Measurements from ENCODE around the gene PAQR7.

Gene PAQR7

DNA sequence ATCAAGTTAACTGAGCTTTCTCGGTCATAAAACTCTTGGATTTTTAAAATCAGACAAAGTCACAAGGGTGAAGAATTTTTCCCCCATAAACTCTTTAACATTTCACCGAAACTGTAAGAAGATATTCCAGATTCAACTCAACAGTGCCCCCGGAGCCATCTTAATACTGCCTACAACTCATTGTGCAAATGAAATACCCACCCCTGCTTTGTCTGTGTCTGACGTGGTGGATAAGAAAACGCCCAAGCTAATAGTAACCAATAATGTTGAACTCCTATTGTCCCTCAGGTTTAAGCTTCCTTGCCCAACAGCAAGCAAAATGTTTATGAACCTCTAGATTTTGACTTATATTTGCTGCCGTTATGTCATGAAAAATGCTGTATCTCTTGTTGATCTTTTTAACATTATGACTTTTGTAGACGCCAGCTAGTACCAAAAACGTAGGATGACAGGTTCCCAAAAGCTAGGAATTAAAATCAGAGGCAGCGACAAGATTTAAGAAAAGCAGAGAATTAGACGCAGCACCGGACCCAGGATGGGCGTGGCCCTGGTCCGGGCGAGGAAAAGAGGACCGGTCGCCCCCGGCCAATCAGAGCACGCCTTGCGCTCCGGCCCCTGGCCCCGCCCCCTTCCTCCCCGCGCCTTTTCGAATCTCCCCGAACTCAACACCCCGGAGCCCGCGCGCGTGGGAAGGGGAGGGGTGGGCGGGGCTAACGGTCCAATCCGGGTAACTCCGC, 29.6 kb upstream of the PAQR7 start:
- Histone ChIP-seq H3K9ac (peak overlapping the region; percentile 88; the same call in 1 of the 2 replicates), H4K20me1 (ENCODE audit: insufficient read depth) (0 out of 2 replicates have a peak, but pooled peaks cover 3% of the 10 kb centered on the region), H3K27ac (peak overlapping the region; percentile 14; the same call in 1 of the 2 replicates), H3K36me3 (ENCODE audit: insufficient read depth) (peaks cover 4% of the 10 kb centered on the region; the same call in 1 of the 2 replicates), H3K4me2 (peak overlapping the region; percentile 83), H3K4me1 (ENCODE audit: low read depth, poor library complexity, severe bottlenecking) (peaks cover 26% of the 10 kb centered on the region), H3K4me3 (IDR thresholded peaks at IDR 0.05; ENCODE audit: insufficient read depth, low read depth, low read length) (peak overlapping the region; percentile 92), H3K79me2 (ENCODE audit: insufficient read depth, low read depth) (peaks cover 33% of the 10 kb centered on the region), H2AFZ (ENCODE audit: low read depth) (no peak overlapping the region; the same call in 1 of the 2 replicates), H3K27me3 (ENCODE audit: insufficient read depth, low read depth) (no peaks in the 10 kb centered on the region)
- TF ChIP-seq, protein P1, sequence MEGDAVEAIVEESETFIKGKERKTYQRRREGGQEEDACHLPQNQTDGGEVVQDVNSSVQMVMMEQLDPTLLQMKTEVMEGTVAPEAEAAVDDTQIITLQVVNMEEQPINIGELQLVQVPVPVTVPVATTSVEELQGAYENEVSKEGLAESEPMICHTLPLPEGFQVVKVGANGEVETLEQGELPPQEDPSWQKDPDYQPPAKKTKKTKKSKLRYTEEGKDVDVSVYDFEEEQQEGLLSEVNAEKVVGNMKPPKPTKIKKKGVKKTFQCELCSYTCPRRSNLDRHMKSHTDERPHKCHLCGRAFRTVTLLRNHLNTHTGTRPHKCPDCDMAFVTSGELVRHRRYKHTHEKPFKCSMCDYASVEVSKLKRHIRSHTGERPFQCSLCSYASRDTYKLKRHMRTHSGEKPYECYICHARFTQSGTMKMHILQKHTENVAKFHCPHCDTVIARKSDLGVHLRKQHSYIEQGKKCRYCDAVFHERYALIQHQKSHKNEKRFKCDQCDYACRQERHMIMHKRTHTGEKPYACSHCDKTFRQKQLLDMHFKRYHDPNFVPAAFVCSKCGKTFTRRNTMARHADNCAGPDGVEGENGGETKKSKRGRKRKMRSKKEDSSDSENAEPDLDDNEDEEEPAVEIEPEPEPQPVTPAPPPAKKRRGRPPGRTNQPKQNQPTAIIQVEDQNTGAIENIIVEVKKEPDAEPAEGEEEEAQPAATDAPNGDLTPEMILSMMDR (conservative IDR thresholded peaks at IDR 0.05; ENCODE audit: low read depth, low read length): no peak

- H3K27ac ChIP-seq: no peak overlapping the region
- TF ChIP-seq, protein P1 (conservative IDR thresholded peaks at IDR 0.05; ENCODE audit: low read depth, low read length): no peak
- peaks cover 26% of the 10 kb centered on the region for H3K4me1 ChIP-seq (ENCODE audit: low read depth, poor library complexity, severe bottlenecking)
- H3K4me2 ChIP-seq: peak overlapping the region; percentile 83
- no peak overlapping the region for H3K4me3 ChIP-seq (IDR thresholded peaks at IDR 0.05; ENCODE audit: insufficient read depth, low read depth, low read length)
- no peak overlapping the region for H3K9ac ChIP-seq
- H3K27me3 ChIP-seq (ENCODE audit: insufficient read depth, low read depth): no peaks in the 10 kb centered on the region
- H3K36me3 ChIP-seq (ENCODE audit: insufficient read depth): peaks cover 4% of the 10 kb centered on the region; the same call in 1 of the 2 replicates
- peaks cover 33% of the 10 kb centered on the region for H3K79me2 ChIP-seq (ENCODE audit: insufficient read depth, low read depth)
- H4K20me1 ChIP-seq (ENCODE audit: insufficient read depth): 0 out of 2 replicates have a peak, but pooled peaks cover 3% of the 10 kb centered on the region
- no peak overlapping the region for H2AFZ ChIP-seq (ENCODE audit: low read depth)
Observed at GRCh38 chr1:25903986-25904385, 28.5 kb upstream of the PAQR7 start.

- Histone ChIP-seq H2AFZ (ENCODE audit: low read depth) (no peak overlapping the region), H3K79me2 (ENCODE audit: insufficient read depth, low read depth) (peaks cover 33% of the 10 kb centered on the region), H3K4me1 (ENCODE audit: low read depth, poor library complexity, severe bottlenecking) (peaks cover 26% of the 10 kb centered on the region), H3K27me3 (ENCODE audit: insufficient read depth, low read depth) (no peaks in the 10 kb centered on the region), H3K4me2 (no peak overlapping the region), H3K36me3 (ENCODE audit: insufficient read depth) (peaks cover 4% of the 10 kb centered on the region; the same call in 1 of the 2 replicates), H3K9ac (no peak overlapping the region), H4K20me1 (ENCODE audit: insufficient read depth) (0 out of 2 replicates have a peak, but pooled peaks cover 3% of the 10 kb centered on the region), H3K27ac (no peak overlapping the region), H3K4me3 (IDR thresholded peaks at IDR 0.05; ENCODE audit: insufficient read depth, low read depth, low read length) (no peak overlapping the region)
- TF ChIP-seq, protein P1 (conservative IDR thresholded peaks at IDR 0.05; ENCODE audit: low read depth, low read length): no peak
Observed at GRCh38 chr1:25902462-25902861, 27.0 kb upstream of the PAQR7 start.

DNA sequence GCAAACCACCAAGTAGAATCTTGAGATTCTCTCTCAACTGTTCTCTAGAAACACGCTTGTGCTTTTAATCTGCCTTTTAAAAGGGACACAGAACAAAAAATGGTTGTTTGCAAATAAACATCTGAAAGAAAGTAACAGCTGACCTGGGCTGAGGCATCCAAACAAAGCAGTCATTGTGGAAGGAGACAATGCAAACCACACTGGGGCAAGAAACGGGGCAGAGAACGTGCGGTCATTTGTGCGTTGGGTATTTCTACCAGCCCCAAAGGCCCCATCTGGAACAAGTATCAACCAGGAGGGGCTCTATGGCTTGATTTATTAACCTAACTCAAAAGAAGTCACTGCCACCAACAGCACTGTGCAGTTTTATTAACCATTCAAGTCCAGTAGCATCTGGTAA, 24.7 kb upstream of the PAQR7 start:
- H3K36me3 ChIP-seq (ENCODE audit: insufficient read depth): peaks cover 4% of the 10 kb centered on the region; the same call in 1 of the 2 replicates
- H2AFZ ChIP-seq (ENCODE audit: low read depth): no peak overlapping the region
- no peak overlapping the region for H3K27ac ChIP-seq
- no peak overlapping the region for H3K4me3 ChIP-seq (IDR thresholded peaks at IDR 0.05; ENCODE audit: insufficient read depth, low read depth, low read length)
- TF ChIP-seq, protein P1 (conservative IDR thresholded peaks at IDR 0.05; ENCODE audit: low read depth, low read length): no peak
- H3K4me2 ChIP-seq: no peak overlapping the region
- peaks cover 38% of the 10 kb centered on the region for H3K4me1 ChIP-seq (ENCODE audit: low read depth, poor library complexity, severe bottlenecking)
- H3K79me2 ChIP-seq (ENCODE audit: insufficient read depth, low read depth): peaks cover 32% of the 10 kb centered on the region
- no peak overlapping the region for H3K9ac ChIP-seq
- no peaks in the 10 kb centered on the region for H3K27me3 ChIP-seq (ENCODE audit: insufficient read depth, low read depth)
- 0 out of 2 replicates have a peak, but pooled peaks cover 3% of the 10 kb centered on the region for H4K20me1 ChIP-seq (ENCODE audit: insufficient read depth)
